GM23338 (cell line): ENCODE measurements around the gene ERC2. TPM values are rescaled to one million over a fixed set of nuclear protein-coding genes. Genes with fewer than 3 reads are reported as not detected.

Source experiments
- ATAC-seq: fragments of 200-7000 bp; cut with Tn5 transposase; 3 replicates; pipeline ENCODE4 v1.9.1; 2020
- DNase-seq: peaks from one replicate; pipeline ENCODE4 v3.0.0-alpha.2; 2015; ENCODE audit warnings: low spot score
- H2AFZ ChIP-seq: fragments of 200-600 bp; sonication (generic); 2 replicates; pipeline ENCODE4 v1.8.0; 2016; ENCODE audit warnings: antibody characterized with exemption, mild to moderate bottlenecking, moderate library complexity
- H3F3A ChIP-seq: fragments of 200-600 bp; sonication (generic); replicated peaks from 2 replicates; pipeline ENCODE4 v1.8.0; 2017; ENCODE audit warnings: antibody characterized with exemption, mixed run types, low read depth
- H3K27ac ChIP-seq: fragments of 200-600 bp; sonication (generic); 2 replicates; pipeline ENCODE4 v1.6.1; 2016; ENCODE audit warnings: low read depth
- H3K27me3 ChIP-seq: fragments of 200-600 bp; sonication (generic); 2 replicates; pipeline ENCODE4 v1.8.0; 2016; ENCODE audit warnings: mild to moderate bottlenecking, mixed run types, moderate library complexity; ENCODE audit not compliant: insufficient read depth
- H3K36me3 ChIP-seq: fragments of 200-600 bp; sonication (generic); 2 replicates; pipeline ENCODE4 v1.8.0; 2016; ENCODE audit warnings: mild to moderate bottlenecking; ENCODE audit not compliant: insufficient read depth
- H3K4me1 ChIP-seq: fragments of 200-600 bp; sonication (generic); 2 replicates; pipeline ENCODE4 v1.8.0; 2016; ENCODE audit warnings: mild to moderate bottlenecking, moderate library complexity; ENCODE audit not compliant: insufficient read depth
- H3K4me2 ChIP-seq: fragments of 200-600 bp; sonication (generic); 2 replicates; pipeline ENCODE4 v1.7.1; 2017; ENCODE audit warnings: mixed run types
- H3K4me3 ChIP-seq: fragments of 200-600 bp; sonication (generic); 2 replicates; pipeline ENCODE4 v1.6.1; 2016; ENCODE audit warnings: mixed run types
- H3K79me2 ChIP-seq: fragments of 200-600 bp; sonication (generic); replicated peaks from 2 replicates; pipeline ENCODE4 v1.8.0; 2017; ENCODE audit warnings: mild to moderate bottlenecking; ENCODE audit not compliant: insufficient read depth
- H3K9me2 ChIP-seq: fragments of 200-600 bp; sonication (generic); 2 replicates; pipeline ENCODE4 v1.8.0; 2017; ENCODE audit not compliant: insufficient read depth
- H4K20me1 ChIP-seq: fragments of 200-600 bp; sonication (generic); replicated peaks from 2 replicates; pipeline ENCODE4 v1.8.0; 2017; ENCODE audit warnings: mild to moderate bottlenecking; ENCODE audit not compliant: insufficient read depth
- H3K27ac Mint-ChIP-seq: 2 replicates; pipeline ENCODE4 v1.8.0; 2020; ENCODE audit warnings: inconsistent platforms, mild to moderate bottlenecking, moderate library complexity, mixed read lengths
- H3K27me3 Mint-ChIP-seq: 3 replicates; pipeline ENCODE4 v1.8.0; 2022; ENCODE audit warnings: low read depth, mild to moderate bottlenecking, moderate library complexity, mixed read lengths, inconsistent platforms; ENCODE audit not compliant: insufficient read depth, poor library complexity
- H3K36me3 Mint-ChIP-seq: 3 replicates; pipeline ENCODE4 v1.8.0; 2021; ENCODE audit warnings: low read depth, mild to moderate bottlenecking, inconsistent platforms, moderate library complexity, mixed read lengths
- H3K4me1 Mint-ChIP-seq: 3 replicates; pipeline ENCODE4 v1.8.0; 2020; ENCODE audit warnings: mild to moderate bottlenecking, inconsistent platforms, mixed read lengths
- H3K4me3 Mint-ChIP-seq: 3 replicates; pipeline ENCODE4 v1.8.0; 2021; ENCODE audit warnings: moderate library complexity, mild to moderate bottlenecking, inconsistent platforms, mixed read lengths
- H3K9me3 Mint-ChIP-seq: 3 replicates; pipeline ENCODE4 v1.8.0; 2020; ENCODE audit warnings: moderate library complexity, mild to moderate bottlenecking, inconsistent platforms, mixed read lengths
- EZH2 ChIP-seq: fragments of 200-600 bp; sonication (generic); IDR thresholded peaks from one replicate; pipeline ENCODE4 v1.8.0; 2017; ENCODE audit warnings: antibody characterized with exemption, mild to moderate bottlenecking, low read depth; ENCODE audit not compliant: unreplicated experiment
- JUNB ChIP-seq: IDR thresholded peaks from one replicate; pipeline ENCODE4 v1.6.1; 2016; ENCODE audit warnings: antibody characterized with exemption; ENCODE audit not compliant: unreplicated experiment
- NANOG ChIP-seq: IDR thresholded peaks from 2 replicates; pipeline ENCODE4 v1.6.1; 2016; ENCODE audit warnings: antibody characterized with exemption, borderline replicate concordance
- STAT1 ChIP-seq: IDR thresholded peaks from one replicate; pipeline ENCODE4 v1.6.1; 2016; ENCODE audit warnings: antibody characterized with exemption; ENCODE audit not compliant: unreplicated experiment
- ZNF114 ChIP-seq: fragments of 250-450 bp; sonication (Bioruptor Pico); IDR thresholded peaks from 2 replicates; pipeline ENCODE4 v1.5.0; 2020; ENCODE audit warnings: mild to moderate bottlenecking, moderate library complexity
- polyA plus RNA-seq: library from polyadenylated mRNA; unstranded; fragments of >200 nt; fragmentation: Nextera tagmentation; extraction: Ambion mirVana; gene quantifications from 2 replicates; pipeline ENCODE4 v1.2.1, GENCODE V29; 2016
- total RNA-seq: library from RNA; depleted of rRNA; stranded (reverse); fragments of >200 nt; shearing (Covaris generic); gene quantifications from 2 replicates; pipeline ENCODE4 v1.2.3, GENCODE V29; 2014
- TF ChIP-seq, protein P1 (sequence below): IDR thresholded peaks from one replicate; pipeline ENCODE4 v1.6.1; 2018; ENCODE audit warnings: antibody characterized with exemption; ENCODE audit not compliant: unreplicated experiment
- TF ChIP-seq, protein P2 (sequence below): fragments of 250-450 bp; sonication (Bioruptor Pico); IDR thresholded peaks from 2 replicates; pipeline ENCODE4 v1.5.0; 2020; ENCODE audit warnings: mild to moderate bottlenecking, moderate library complexity
- TF ChIP-seq, protein P3 (sequence below): IDR thresholded peaks from 2 replicates; pipeline ENCODE4 v1.6.1; 2016; ENCODE audit warnings: antibody characterized with exemption

ERC2 gene
- total and polyA plus RNA-seq, 2 experiments from 2014 or later, result 11.8 to 13.7 TPM

DNA sequence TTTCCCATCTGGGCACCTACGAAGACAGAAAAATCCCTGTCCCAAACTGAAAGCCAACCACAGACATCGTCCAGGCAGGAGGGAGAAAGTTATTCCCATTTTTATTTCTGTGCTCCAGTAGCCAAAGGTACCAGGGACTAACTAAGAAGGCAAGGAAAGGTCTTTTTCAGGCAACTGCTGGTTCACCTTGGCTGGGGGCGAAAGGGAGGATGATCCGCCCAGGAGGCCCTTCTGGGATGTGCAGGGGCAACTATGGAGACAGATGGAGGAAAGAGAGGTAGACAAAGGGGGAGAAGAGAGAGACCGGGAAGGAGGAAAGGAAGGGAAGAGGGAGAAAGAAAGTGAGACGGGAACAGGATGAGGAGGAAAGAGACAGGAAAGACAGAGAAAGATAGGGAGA, 994.5 kb downstream of the ERC2 start (continued):
- TF ChIP-seq, protein P1, sequence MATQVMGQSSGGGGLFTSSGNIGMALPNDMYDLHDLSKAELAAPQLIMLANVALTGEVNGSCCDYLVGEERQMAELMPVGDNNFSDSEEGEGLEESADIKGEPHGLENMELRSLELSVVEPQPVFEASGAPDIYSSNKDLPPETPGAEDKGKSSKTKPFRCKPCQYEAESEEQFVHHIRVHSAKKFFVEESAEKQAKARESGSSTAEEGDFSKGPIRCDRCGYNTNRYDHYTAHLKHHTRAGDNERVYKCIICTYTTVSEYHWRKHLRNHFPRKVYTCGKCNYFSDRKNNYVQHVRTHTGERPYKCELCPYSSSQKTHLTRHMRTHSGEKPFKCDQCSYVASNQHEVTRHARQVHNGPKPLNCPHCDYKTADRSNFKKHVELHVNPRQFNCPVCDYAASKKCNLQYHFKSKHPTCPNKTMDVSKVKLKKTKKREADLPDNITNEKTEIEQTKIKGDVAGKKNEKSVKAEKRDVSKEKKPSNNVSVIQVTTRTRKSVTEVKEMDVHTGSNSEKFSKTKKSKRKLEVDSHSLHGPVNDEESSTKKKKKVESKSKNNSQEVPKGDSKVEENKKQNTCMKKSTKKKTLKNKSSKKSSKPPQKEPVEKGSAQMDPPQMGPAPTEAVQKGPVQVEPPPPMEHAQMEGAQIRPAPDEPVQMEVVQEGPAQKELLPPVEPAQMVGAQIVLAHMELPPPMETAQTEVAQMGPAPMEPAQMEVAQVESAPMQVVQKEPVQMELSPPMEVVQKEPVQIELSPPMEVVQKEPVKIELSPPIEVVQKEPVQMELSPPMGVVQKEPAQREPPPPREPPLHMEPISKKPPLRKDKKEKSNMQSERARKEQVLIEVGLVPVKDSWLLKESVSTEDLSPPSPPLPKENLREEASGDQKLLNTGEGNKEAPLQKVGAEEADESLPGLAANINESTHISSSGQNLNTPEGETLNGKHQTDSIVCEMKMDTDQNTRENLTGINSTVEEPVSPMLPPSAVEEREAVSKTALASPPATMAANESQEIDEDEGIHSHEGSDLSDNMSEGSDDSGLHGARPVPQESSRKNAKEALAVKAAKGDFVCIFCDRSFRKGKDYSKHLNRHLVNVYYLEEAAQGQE, result no peak
- TF ChIP-seq EZH2 (peak; percentile 67), STAT1 (no peak), ZNF114 (CRISPR knock-in tag) (no peak), JUNB (no peak)

DNA sequence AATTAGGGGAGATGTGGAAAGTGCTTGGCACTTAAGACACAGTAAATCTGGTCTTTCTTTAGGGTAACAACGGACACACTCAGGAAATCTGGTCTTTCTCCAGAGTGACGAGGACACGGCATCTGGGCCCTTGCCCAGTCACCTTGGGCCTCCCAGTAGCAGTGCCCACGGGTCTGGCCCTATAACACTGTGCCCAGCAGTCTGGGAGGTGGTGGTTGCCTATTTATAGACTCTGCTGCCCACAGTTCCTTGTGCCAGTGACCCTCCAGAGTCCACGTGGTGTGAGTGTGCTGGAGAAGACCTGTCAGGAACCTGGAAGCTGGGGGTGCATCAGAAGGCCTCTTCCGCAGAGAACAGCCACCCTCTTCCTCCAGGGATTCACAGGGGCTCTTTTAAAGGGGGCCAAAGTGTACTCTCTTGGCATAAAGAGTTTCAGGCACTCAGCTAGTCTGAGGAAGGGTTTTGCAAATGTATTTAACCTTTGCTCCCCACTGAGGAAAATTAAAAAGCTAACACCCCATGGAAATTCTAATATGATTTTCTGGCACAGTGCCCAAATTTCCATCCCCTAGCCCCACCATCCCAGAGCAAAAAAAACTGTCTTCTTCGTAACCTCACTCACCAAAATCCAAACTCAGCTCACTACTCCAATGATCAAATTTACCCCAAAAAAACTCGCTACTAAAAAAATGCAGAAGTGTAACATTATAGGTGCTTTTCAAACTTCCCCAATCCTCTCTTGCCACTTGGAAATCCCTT, 996.6 kb downstream of the ERC2 start:
- Mint-ChIP-seq H3K4me1 (peaks cover 17% of the 10 kb centered on the region), H3K9me3 (no peaks in the 10 kb centered on the region; the same call in 2 of the 3 replicates), H3K27ac (no peak overlapping the region), H3K27me3 (peaks cover 28% of the 10 kb centered on the region), H3K36me3 (no peaks in the 10 kb centered on the region), H3K4me3 (no peak overlapping the region)
- no peaks in the 10 kb centered on the region for H4K20me1 ChIP-seq
- ATAC-seq (no peak), DNase-seq (no peak)
- H3K4me2 ChIP-seq, result no peak overlapping the region
- H3K27ac ChIP-seq, result no peak overlapping the region
- no peaks in the 10 kb centered on the region for H3K36me3 ChIP-seq
- no peaks in the 10 kb centered on the region for H3K79me2 ChIP-seq
- H2AFZ ChIP-seq, result no peak overlapping the region
- no peaks in the 10 kb centered on the region for H3F3A ChIP-seq
- TF ChIP-seq NANOG, result no peak
- H3K4me3 ChIP-seq, result no peak overlapping the region
- peaks cover 48% of the 10 kb centered on the region for H3K27me3 ChIP-seq
- H3K4me1 ChIP-seq, result peaks cover 26% of the 10 kb centered on the region
- no peaks in the 10 kb centered on the region for H3K9me2 ChIP-seq

DNA sequence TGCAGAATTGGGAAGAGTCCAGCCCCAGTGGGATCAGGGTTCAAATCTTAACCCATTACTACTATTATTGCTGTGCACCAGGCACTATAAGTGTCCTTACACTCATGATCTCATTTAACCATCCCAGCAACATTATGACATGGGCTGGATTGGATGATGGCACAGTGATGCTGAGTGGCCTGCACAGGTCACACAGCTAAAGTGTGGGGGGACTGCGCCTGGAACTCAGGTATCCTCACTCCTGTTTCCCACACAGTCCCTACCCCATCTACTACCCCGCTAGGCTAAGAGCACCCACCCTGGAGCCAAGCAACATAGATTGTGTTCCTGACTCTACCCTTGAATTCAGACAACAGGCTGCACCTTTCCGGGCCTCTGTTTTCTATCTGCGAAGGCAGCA, 997.2 kb downstream of the ERC2 start:
- no peak overlapping the region for H3K4me3 Mint-ChIP-seq
- Histone ChIP-seq H3K4me2 (no peak overlapping the region), H4K20me1 (no peaks in the 10 kb centered on the region), H3K4me1 (peaks cover 19% of the 10 kb centered on the region), H3K79me2 (no peaks in the 10 kb centered on the region), H3K27me3 (peaks cover 42% of the 10 kb centered on the region), H3K4me3 (no peak overlapping the region), H2AFZ (no peak overlapping the region), H3K9me2 (no peaks in the 10 kb centered on the region), H3K27ac (no peak overlapping the region), H3K36me3 (no peaks in the 10 kb centered on the region), H3F3A (no peaks in the 10 kb centered on the region)
- peaks cover 28% of the 10 kb centered on the region for H3K27me3 Mint-ChIP-seq
- DNase-seq, result no peak
- H3K4me1 Mint-ChIP-seq, result peaks cover 17% of the 10 kb centered on the region
- no peak overlapping the region for H3K27ac Mint-ChIP-seq
- no peak for ATAC-seq
- H3K9me3 Mint-ChIP-seq, result no peaks in the 10 kb centered on the region; the same call in 2 of the 3 replicates
- no peaks in the 10 kb centered on the region for H3K36me3 Mint-ChIP-seq
- TF ChIP-seq, protein P2, sequence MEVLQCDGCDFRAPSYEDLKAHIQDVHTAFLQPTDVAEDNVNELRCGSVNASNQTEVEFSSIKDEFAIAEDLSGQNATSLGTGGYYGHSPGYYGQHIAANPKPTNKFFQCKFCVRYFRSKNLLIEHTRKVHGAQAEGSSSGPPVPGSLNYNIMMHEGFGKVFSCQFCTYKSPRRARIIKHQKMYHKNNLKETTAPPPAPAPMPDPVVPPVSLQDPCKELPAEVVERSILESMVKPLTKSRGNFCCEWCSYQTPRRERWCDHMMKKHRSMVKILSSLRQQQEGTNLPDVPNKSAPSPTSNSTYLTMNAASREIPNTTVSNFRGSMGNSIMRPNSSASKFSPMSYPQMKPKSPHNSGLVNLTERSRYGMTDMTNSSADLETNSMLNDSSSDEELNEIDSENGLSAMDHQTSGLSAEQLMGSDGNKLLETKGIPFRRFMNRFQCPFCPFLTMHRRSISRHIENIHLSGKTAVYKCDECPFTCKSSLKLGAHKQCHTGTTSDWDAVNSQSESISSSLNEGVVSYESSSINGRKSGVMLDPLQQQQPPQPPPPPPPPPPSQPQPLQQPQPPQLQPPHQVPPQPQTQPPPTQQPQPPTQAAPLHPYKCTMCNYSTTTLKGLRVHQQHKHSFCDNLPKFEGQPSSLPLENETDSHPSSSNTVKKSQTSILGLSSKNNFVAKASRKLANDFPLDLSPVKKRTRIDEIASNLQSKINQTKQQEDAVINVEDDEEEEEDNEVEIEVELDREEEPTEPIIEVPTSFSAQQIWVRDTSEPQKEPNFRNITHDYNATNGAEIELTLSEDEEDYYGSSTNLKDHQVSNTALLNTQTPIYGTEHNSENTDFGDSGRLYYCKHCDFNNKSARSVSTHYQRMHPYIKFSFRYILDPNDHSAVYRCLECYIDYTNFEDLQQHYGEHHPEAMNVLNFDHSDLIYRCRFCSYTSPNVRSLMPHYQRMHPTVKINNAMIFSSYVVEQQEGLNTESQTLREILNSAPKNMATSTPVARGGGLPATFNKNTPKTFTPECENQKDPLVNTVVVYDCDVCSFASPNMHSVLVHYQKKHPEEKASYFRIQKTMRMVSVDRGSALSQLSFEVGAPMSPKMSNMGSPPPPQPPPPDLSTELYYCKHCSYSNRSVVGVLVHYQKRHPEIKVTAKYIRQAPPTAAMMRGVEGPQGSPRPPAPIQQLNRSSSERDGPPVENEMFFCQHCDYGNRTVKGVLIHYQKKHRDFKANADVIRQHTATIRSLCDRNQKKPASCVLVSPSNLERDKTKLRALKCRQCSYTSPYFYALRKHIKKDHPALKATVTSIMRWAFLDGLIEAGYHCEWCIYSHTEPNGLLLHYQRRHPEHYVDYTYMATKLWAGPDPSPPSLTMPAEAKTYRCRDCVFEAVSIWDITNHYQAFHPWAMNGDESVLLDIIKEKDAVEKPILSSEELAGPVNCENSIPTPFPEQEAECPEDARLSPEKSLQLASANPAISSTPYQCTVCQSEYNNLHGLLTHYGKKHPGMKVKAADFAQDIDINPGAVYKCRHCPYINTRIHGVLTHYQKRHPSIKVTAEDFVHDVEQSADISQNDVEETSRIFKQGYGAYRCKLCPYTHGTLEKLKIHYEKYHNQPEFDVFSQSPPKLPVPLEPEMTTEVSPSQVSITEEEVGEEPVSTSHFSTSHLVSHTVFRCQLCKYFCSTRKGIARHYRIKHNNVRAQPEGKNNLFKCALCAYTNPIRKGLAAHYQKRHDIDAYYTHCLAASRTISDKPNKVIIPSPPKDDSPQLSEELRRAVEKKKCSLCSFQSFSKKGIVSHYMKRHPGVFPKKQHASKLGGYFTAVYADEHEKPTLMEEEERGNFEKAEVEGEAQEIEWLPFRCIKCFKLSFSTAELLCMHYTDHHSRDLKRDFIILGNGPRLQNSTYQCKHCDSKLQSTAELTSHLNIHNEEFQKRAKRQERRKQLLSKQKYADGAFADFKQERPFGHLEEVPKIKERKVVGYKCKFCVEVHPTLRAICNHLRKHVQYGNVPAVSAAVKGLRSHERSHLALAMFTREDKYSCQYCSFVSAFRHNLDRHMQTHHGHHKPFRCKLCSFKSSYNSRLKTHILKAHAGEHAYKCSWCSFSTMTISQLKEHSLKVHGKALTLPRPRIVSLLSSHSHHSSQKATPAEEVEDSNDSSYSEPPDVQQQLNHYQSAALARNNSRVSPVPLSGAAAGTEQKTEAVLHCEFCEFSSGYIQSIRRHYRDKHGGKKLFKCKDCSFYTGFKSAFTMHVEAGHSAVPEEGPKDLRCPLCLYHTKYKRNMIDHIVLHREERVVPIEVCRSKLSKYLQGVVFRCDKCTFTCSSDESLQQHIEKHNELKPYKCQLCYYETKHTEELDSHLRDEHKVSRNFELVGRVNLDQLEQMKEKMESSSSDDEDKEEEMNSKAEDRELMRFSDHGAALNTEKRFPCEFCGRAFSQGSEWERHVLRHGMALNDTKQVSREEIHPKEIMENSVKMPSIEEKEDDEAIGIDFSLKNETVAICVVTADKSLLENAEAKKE, result no peak
- TF ChIP-seq, protein P3, sequence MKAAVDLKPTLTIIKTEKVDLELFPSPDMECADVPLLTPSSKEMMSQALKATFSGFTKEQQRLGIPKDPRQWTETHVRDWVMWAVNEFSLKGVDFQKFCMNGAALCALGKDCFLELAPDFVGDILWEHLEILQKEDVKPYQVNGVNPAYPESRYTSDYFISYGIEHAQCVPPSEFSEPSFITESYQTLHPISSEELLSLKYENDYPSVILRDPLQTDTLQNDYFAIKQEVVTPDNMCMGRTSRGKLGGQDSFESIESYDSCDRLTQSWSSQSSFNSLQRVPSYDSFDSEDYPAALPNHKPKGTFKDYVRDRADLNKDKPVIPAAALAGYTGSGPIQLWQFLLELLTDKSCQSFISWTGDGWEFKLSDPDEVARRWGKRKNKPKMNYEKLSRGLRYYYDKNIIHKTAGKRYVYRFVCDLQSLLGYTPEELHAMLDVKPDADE, result no peak
